Calu3 (cell line): ENCODE results near the gene APBA2. TPM values are rescaled to one million over a fixed set of nuclear protein-coding genes. Genes with fewer than 3 reads are reported as not detected.

ENCODE experiments used
- BruUV-seq: library from RNA; stranded (reverse); fragments of 400-500 nt; replicated peaks from 2 replicates; lab custom pipeline; 2021; lab: Mats Ljungman, UMichigan
- CTCF ChIA-PET: fragments of 300-600 bp; sonication (Branson Sonifier 250); formaldehyde crosslinking; loops from one replicate; lab custom pipeline; 2022; ENCODE audit warnings: antibody characterized with exemption; lab: Charles Lee
- DNase-seq: peaks from one replicate; pipeline ENCODE4 v3.0.0; 2022
- H3K27ac Mint-ChIP-seq: one replicate; pipeline ENCODE4 v1.8.0; 2022; ENCODE audit warnings: mixed read lengths; ENCODE audit not compliant: unreplicated experiment
- H3K27me3 Mint-ChIP-seq: one replicate; pipeline ENCODE4 v1.8.0; 2022; ENCODE audit warnings: mixed read lengths; ENCODE audit not compliant: unreplicated experiment
- H3K36me3 Mint-ChIP-seq: one replicate; pipeline ENCODE4 v1.8.0; 2022; ENCODE audit warnings: mild to moderate bottlenecking, moderate library complexity, mixed read lengths; ENCODE audit not compliant: insufficient read depth, unreplicated experiment
- H3K4me1 Mint-ChIP-seq: one replicate; pipeline ENCODE4 v1.8.0; 2022; ENCODE audit warnings: mild to moderate bottlenecking, low read depth, mixed read lengths; ENCODE audit not compliant: unreplicated experiment
- H3K4me3 Mint-ChIP-seq: one replicate; pipeline ENCODE4 v1.8.0; 2022; ENCODE audit warnings: mild to moderate bottlenecking, low read depth, moderate library complexity, mixed read lengths; ENCODE audit not compliant: unreplicated experiment
- H3K9me3 Mint-ChIP-seq: one replicate; pipeline ENCODE4 v1.8.0; 2022; ENCODE audit warnings: low read depth, mixed read lengths; ENCODE audit not compliant: unreplicated experiment
- CTCF ChIP-seq: fragments of 200-600 bp; IDR thresholded peaks from one replicate; pipeline ENCODE4 v1.8.0; 2022; ENCODE audit warnings: antibody characterized with exemption; ENCODE audit not compliant: unreplicated experiment
- intact Hi-C: fragments of 100-400 bp; cut with micrococcal nuclease; formaldehyde crosslinking; loops from one replicate; pipeline ENCODE4 v1.10.0; 2022; ENCODE audit not compliant: unreplicated experiment
- total RNA-seq: library from RNA; stranded (reverse); gene quantifications from 2 replicates; pipeline ENCODE4 v1.2.3, GENCODE V29; 2022

APBA2 gene
- total RNA-seq, 1 experiment from 2014 or later, result not detected

GRCh38 chr15:29113336-29114220 lies 227.8 kb downstream of the APBA2 start:
- peaks cover 13% of the 10 kb centered on the region for H3K27me3 Mint-ChIP-seq
- H3K9me3 Mint-ChIP-seq, result no peaks in the 10 kb centered on the region
- H3K27ac Mint-ChIP-seq, result no peak overlapping the region
- intact Hi-C loops, result no loop called here
- no peaks in the 10 kb centered on the region for H3K4me1 Mint-ChIP-seq
- DNase-seq, result no peak
- no peaks in the 10 kb centered on the region for H3K36me3 Mint-ChIP-seq
- H3K4me3 Mint-ChIP-seq, result no peak overlapping the region
- BruUV-seq, result no TSS peak
- TF ChIP-seq CTCF, result no peak
- CTCF ChIA-PET, result no interaction called here

GRCh38 chr15:29114221-29115092 lies 228.7 kb downstream of the APBA2 start:
- no TSS peak for BruUV-seq
- Mint-ChIP-seq H3K27ac (no peak overlapping the region), H3K36me3 (no peaks in the 10 kb centered on the region), H3K4me3 (no peak overlapping the region), H3K9me3 (no peaks in the 10 kb centered on the region), H3K27me3 (peaks cover 13% of the 10 kb centered on the region), H3K4me1 (no peaks in the 10 kb centered on the region)
- CTCF ChIA-PET, result no interaction called here
- DNase-seq, result no peak
- intact Hi-C loops, result no loop called here
- TF ChIP-seq CTCF, result no peak

- H3K4me3 Mint-ChIP-seq, result no peak overlapping the region
- TF ChIP-seq CTCF, result no peak
- intact Hi-C loops, result no loop called here
- H3K36me3 Mint-ChIP-seq, result no peaks in the 10 kb centered on the region
- no peak overlapping the region for H3K27ac Mint-ChIP-seq
- no TSS peak for BruUV-seq
- H3K27me3 Mint-ChIP-seq, result peaks cover 13% of the 10 kb centered on the region
- CTCF ChIA-PET, result no interaction called here
- H3K4me1 Mint-ChIP-seq, result no peaks in the 10 kb centered on the region
- H3K9me3 Mint-ChIP-seq, result no peaks in the 10 kb centered on the region
- no peak for DNase-seq
These were observed 229.6 kb downstream of the APBA2 start for GRCh38 chr15:29115093-29115991.
